C4-2B (cell line): ENCODE data around the gene DDX24.

ENCODE experiments used
- H3K27ac ChIP-seq: fragments of 450-650 bp; 2 replicates; pipeline ENCODE4 v1.5.1; 2017
- CTCF ChIP-seq: fragments of 450-650 bp; conservative IDR thresholded peaks from 2 replicates; pipeline ENCODE4 v1.5.1; 2017; ENCODE audit warnings: mild to moderate bottlenecking
- ZFX ChIP-seq: fragments of 450-650 bp; IDR thresholded peaks from 2 replicates; pipeline ENCODE4 v1.6.1; 2017

DDX24 gene

GRCh38 chr14:94046696-94047250, 34.2 kb downstream of the DDX24 start:
- H3K27ac ChIP-seq, result no peak overlapping the region
- TF ChIP-seq CTCF (no peak), ZFX (no peak)

GRCh38 chr14:94045563-94046345, 35.2 kb downstream of the DDX24 start:
- no peak for TF ChIP-seq CTCF
- H3K27ac ChIP-seq, result no peak overlapping the region

- no peak overlapping the region for H3K27ac ChIP-seq
- TF ChIP-seq ZFX (no peak), CTCF (no peak)
Observed at GRCh38 chr14:94045101-94045500, 35.9 kb downstream of the DDX24 start.

- TF ChIP-seq CTCF, result no peak
- TF ChIP-seq ZFX, result no peak
- no peak overlapping the region for H3K27ac ChIP-seq
Observed at GRCh38 chr14:94044476-94045091, 36.4 kb downstream of the DDX24 start.

GRCh38 chr14:94043756-94044475, 37.1 kb downstream of the DDX24 start:
- no peak for TF ChIP-seq ZFX
- no peak for TF ChIP-seq CTCF
- H3K27ac ChIP-seq, result no peak overlapping the region

- no peak overlapping the region for H3K27ac ChIP-seq
- TF ChIP-seq CTCF, result no peak
- no peak for TF ChIP-seq ZFX
Observed at GRCh38 chr14:94043111-94043755, 37.8 kb downstream of the DDX24 start.
